ENCODE results near the gene SSBP3.

SSBP3 gene

DNA sequence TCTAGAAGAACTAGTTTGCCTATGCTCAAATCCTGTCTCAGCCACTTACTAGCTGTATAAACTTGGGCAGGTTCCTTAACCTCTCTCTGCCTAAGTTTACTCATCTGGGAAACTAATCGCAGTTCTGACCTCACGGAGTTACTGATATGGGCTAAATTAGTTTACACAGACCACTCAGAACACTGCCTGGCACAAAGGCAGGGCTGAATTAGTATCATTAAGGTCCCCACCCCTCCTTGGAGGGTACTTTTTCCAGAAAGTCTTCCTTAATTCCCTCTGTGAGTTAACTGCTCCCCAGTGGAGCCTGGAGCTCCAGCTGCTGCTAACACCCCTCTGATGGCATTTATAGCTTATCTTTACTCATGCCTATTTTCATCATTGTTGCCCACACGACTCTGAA lies 40.3 kb downstream of the SSBP3 start:
- no peak for DNase-seq (ENCODE audit: low read depth)
- TF ChIP-seq, protein P1, sequence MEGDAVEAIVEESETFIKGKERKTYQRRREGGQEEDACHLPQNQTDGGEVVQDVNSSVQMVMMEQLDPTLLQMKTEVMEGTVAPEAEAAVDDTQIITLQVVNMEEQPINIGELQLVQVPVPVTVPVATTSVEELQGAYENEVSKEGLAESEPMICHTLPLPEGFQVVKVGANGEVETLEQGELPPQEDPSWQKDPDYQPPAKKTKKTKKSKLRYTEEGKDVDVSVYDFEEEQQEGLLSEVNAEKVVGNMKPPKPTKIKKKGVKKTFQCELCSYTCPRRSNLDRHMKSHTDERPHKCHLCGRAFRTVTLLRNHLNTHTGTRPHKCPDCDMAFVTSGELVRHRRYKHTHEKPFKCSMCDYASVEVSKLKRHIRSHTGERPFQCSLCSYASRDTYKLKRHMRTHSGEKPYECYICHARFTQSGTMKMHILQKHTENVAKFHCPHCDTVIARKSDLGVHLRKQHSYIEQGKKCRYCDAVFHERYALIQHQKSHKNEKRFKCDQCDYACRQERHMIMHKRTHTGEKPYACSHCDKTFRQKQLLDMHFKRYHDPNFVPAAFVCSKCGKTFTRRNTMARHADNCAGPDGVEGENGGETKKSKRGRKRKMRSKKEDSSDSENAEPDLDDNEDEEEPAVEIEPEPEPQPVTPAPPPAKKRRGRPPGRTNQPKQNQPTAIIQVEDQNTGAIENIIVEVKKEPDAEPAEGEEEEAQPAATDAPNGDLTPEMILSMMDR (IDR thresholded peaks at IDR 0.05; ENCODE audit: insufficient read depth, low read depth, low read length, missing control alignments), result no peak
- no peak overlapping the region for H3K4me3 ChIP-seq (ENCODE audit: low read depth, low read length)

DNA sequence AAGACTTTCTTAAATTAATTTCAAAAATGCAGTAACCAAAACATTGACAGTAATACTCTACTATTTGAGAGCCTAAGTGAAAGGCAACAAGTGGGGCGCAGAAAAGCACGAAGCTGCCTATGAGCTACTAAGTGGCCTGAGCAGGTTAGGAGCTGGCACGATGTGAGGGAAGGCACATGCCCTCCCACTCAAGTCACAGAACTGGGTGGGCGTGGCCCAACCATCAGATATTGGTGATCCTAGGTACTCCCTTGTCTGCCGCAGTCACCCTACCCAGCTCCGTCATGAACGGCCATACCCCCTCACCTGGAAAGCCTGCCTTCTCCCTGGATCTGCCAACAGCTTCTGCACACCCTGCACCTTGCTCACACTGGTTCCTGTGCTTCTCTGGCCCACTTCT lies 40.8 kb downstream of the SSBP3 start:
- TF ChIP-seq, protein P1 (IDR thresholded peaks at IDR 0.05; ENCODE audit: insufficient read depth, low read depth, low read length, missing control alignments), result no peak
- DNase-seq (ENCODE audit: low read depth), result no peak

DNA sequence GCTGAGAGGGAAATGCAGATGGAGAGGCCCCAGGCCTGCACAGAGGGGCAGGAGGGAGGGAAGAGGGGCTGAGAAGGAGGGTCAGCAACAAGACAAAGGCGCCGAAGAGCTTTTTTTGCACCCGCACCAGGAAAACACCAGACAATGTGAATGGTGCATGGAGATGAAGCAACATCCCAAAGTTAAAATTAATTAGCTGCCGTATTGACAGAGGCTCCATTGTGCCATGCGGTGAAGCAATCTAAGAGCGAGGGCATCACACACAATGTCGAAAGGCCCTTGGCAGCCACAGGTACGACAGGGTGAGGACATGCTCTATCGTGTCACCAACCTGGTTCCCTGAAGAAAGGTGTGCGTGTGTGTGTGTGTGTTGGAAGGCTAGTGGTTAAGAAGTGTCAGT lies 41.2 kb downstream of the SSBP3 start:
- H3K4me3 ChIP-seq (ENCODE audit: low read depth, low read length), result no peak overlapping the region
- TF ChIP-seq, protein P1 (IDR thresholded peaks at IDR 0.05; ENCODE audit: insufficient read depth, low read depth, low read length, missing control alignments), result no peak
- no peak for DNase-seq (ENCODE audit: low read depth)

More for the DNA sequence above, 40.8 kb downstream of the SSBP3 start:
- H3K4me3 ChIP-seq (ENCODE audit: low read depth, low read length), result no peak overlapping the region

DNA sequence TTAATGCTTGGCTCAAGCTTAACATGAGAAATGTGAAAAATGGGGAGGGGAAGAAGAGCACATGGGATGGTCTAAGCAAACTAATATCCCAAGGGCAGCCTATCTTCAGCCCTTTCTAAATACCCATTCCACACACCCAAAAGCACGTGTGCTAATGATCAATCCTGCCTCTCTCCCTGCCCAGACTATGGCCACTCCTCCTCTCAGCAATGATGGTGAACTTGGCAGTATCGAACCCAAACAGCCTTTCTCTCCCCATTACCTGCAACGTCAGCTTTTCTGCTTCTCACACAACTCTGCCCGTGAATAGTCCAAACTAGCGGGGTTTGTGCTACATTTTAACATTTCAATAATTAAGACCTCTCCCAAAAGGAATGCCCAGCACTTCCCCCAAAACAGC lies 41.6 kb downstream of the SSBP3 start:
- no peak for DNase-seq (ENCODE audit: low read depth)
- TF ChIP-seq, protein P1 (IDR thresholded peaks at IDR 0.05; ENCODE audit: insufficient read depth, low read depth, low read length, missing control alignments), result no peak
- H3K4me3 ChIP-seq (ENCODE audit: low read depth, low read length), result no peak overlapping the region

DNA sequence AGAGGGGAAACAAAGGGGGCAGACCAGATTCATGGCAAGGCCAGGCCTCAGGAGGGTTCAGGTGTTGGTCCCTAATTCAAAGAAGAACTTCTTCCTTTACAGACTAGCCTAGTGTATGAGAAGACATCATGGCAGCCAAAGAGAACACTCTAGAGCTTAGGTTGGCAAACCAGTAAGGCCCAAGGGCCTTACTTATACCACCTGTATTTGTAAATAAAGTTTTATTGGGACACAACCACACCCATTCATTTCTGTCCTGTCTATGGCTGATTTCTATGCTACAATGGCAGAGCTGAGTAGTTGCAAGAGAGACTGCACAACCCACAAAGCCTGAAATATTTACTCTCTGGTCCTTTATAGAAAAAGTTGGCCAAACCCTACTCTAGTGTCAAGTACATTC lies 42.3 kb downstream of the SSBP3 start:
- TF ChIP-seq, protein P1 (IDR thresholded peaks at IDR 0.05; ENCODE audit: insufficient read depth, low read depth, low read length, missing control alignments), result no peak
- no peak for DNase-seq (ENCODE audit: low read depth)
- no peak overlapping the region for H3K4me3 ChIP-seq (ENCODE audit: low read depth, low read length)

DNA sequence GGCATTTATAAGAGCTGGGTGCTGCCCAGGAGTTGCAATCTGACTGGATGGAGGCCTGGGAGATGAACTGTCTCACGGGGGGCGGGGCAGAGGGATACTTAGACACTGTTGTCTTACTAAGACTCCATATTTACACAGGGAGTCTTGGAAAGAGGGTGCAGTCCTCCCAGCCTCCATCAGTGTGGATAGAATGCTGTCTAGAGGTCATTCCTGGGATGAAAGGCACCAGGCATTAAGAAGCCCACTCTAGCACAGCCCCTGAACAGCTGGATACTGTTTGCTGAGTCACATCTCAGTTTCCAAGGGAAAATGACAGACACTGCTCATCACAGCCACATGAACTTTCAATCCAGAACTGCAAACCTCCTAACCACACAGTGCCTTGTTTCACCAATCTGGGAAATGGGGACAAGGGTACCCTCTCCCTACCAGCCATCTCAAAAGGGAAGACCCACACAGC lies 43.3 kb downstream of the SSBP3 start:
- DNase-seq (ENCODE audit: low read depth), result no peak
- TF ChIP-seq, protein P1 (IDR thresholded peaks at IDR 0.05; ENCODE audit: insufficient read depth, low read depth, low read length, missing control alignments), result no peak
- no peak overlapping the region for H3K4me3 ChIP-seq (ENCODE audit: low read depth, low read length)

DNA sequence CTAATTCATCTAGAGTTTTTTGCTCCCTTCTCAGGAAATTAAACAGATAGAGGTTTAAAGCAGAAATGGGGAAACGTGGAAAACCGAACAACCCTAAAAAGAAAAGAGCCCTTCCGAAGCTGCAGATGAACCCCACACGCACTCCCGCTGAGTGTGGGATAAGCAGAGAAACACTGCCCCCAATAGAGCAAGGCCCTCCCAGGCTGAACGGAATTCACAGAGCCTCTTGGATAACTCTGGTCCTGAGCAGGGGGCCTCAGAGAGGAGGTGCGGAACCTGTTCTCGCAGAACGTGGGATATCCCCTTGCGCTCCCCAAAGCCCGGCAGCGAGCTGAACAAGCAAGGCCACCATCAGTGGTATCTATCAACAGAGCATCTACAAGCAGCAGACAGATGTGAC lies 44.9 kb downstream of the SSBP3 start:
- no peak overlapping the region for H3K4me3 ChIP-seq (ENCODE audit: low read depth, low read length)
- DNase-seq (ENCODE audit: low read depth), result no peak
- TF ChIP-seq, protein P1 (IDR thresholded peaks at IDR 0.05; ENCODE audit: insufficient read depth, low read depth, low read length, missing control alignments), result no peak
